Neural cell (in vitro differentiated cells): ENCODE results near the gene SFMBT2. TPM values are rescaled to one million over a fixed set of nuclear protein-coding genes. Genes with fewer than 3 reads are reported as not detected.

Experiments
- H2AFZ ChIP-seq: fragments of 200-600, 300-800 bp; sonication (generic), shearing (Covaris generic); 2 replicates; pipeline ENCODE4 v1.6.0; 2014; ENCODE audit warnings: low read depth, mild to moderate bottlenecking, antibody characterized with exemption, low read length, moderate library complexity
- H3F3A ChIP-seq: fragments of 200-600 bp; shearing (Covaris generic); 2 replicates; pipeline ENCODE4 v1.6.1; 2016; ENCODE audit warnings: mild to moderate bottlenecking, moderate library complexity, mixed read lengths, antibody characterized with exemption, low read length; ENCODE audit not compliant: insufficient read depth, poor library complexity, severe bottlenecking
- H3K27ac ChIP-seq: fragments of 200-600, 300-800 bp; sonication (generic), shearing (Covaris generic); 2 replicates; pipeline ENCODE4 v1.5.1; 2014; ENCODE audit warnings: mild to moderate bottlenecking, low read length, moderate library complexity
- H3K27me3 ChIP-seq: fragments of 300-800, 200-600 bp; sonication (generic), shearing (Covaris generic); 2 replicates; pipeline ENCODE4 v1.6.0; 2014; ENCODE audit warnings: mild to moderate bottlenecking, low read depth, low read length, moderate library complexity; ENCODE audit not compliant: insufficient read depth
- H3K36me3 ChIP-seq: fragments of 300-800, 200-600 bp; sonication (generic), shearing (Covaris generic); 2 replicates; pipeline ENCODE4 v1.5.1; 2014; ENCODE audit warnings: mild to moderate bottlenecking, antibody characterized with exemption, low read length, moderate library complexity; ENCODE audit not compliant: insufficient read depth
- H3K4me2 ChIP-seq: fragments of 300-800, 200-600 bp; sonication (generic), shearing (Covaris generic); 2 replicates; pipeline ENCODE4 v1.6.0; 2014; ENCODE audit warnings: mild to moderate bottlenecking, low read length
- H3K4me3 ChIP-seq: fragments of 300-800, 200-600 bp; sonication (generic), shearing (Covaris generic); 2 replicates; pipeline ENCODE4 v1.5.1; 2014; ENCODE audit warnings: mild to moderate bottlenecking, low read length, moderate library complexity
- H3K79me2 ChIP-seq: fragments of 200-600 bp; shearing (Covaris generic); replicated peaks from 2 replicates; pipeline ENCODE4 v1.6.0; 2014; ENCODE audit warnings: mild to moderate bottlenecking, low read length, moderate library complexity; ENCODE audit not compliant: insufficient read depth
- H3K9ac ChIP-seq: fragments of 300-800, 200-600 bp; sonication (generic), shearing (Covaris generic); 2 replicates; pipeline ENCODE4 v1.6.1; 2016; ENCODE audit warnings: mild to moderate bottlenecking, low read length, mixed read lengths
- H3K9me2 ChIP-seq: fragments of 200-600 bp; shearing (Covaris generic); 2 replicates; pipeline ENCODE4 v1.6.1; 2016; ENCODE audit warnings: mild to moderate bottlenecking, low read length, mixed read lengths; ENCODE audit not compliant: insufficient read depth
- H3K9me3 ChIP-seq: fragments of 200-600, 300-800 bp; sonication (generic), shearing (Covaris generic); 2 replicates; pipeline ENCODE4 v1.6.1; 2016; ENCODE audit warnings: mild to moderate bottlenecking, mixed run types, low read length, moderate library complexity, mixed read lengths
- H4K20me1 ChIP-seq: fragments of 200-600 bp; shearing (Covaris generic); 2 replicates; pipeline ENCODE4 v1.6.1; 2016; ENCODE audit warnings: mild to moderate bottlenecking, mixed run types; ENCODE audit not compliant: insufficient read depth
- CTCF ChIP-seq: fragments of 450-650 bp; IDR thresholded peaks from 2 replicates; pipeline ENCODE4 v1.5.1; 2014; ENCODE audit warnings: antibody characterized with exemption, mild to moderate bottlenecking, moderate library complexity; ENCODE audit not compliant: poor library complexity, severe bottlenecking
- EP300 ChIP-seq: fragments of 450-650 bp; conservative IDR thresholded peaks from 2 replicates; pipeline ENCODE4 v1.6.1; 2014; ENCODE audit warnings: antibody characterized with exemption, mild to moderate bottlenecking, moderate library complexity; ENCODE audit not compliant: poor library complexity, severe bottlenecking
- EZH2 ChIP-seq: fragments of 200-600, 300-800 bp; shearing (Covaris generic), sonication (generic); IDR thresholded peaks from 2 replicates; pipeline ENCODE4 v1.6.1; 2014; ENCODE audit warnings: antibody characterized with exemption, low read length, borderline replicate concordance, mild to moderate bottlenecking; ENCODE audit not compliant: insufficient read depth, poor library complexity, severe bottlenecking
- MXI1 ChIP-seq: fragments of 450-650 bp; conservative IDR thresholded peaks from 2 replicates; pipeline ENCODE4 v1.6.1; 2014; ENCODE audit warnings: antibody characterized with exemption, mild to moderate bottlenecking; ENCODE audit not compliant: poor library complexity, severe bottlenecking
- POLR2AphosphoS5 ChIP-seq: IDR thresholded peaks from 2 replicates; pipeline ENCODE4 v1.6.1; 2012
- RAD21 ChIP-seq: fragments of 450-650 bp; conservative IDR thresholded peaks from 2 replicates; pipeline ENCODE4 v1.6.1; 2014; ENCODE audit warnings: antibody characterized with exemption, mild to moderate bottlenecking, moderate library complexity
- REST ChIP-seq: IDR thresholded peaks from 2 replicates; pipeline ENCODE4 v1.6.1; 2012; ENCODE audit warnings: borderline replicate concordance
- SMC3 ChIP-seq: fragments of 450-650 bp; conservative IDR thresholded peaks from 2 replicates; pipeline ENCODE4 v1.6.1; 2014; ENCODE audit warnings: antibody characterized with exemption, mild to moderate bottlenecking, moderate library complexity; ENCODE audit not compliant: poor library complexity
- TAF1 ChIP-seq: IDR thresholded peaks from 2 replicates; pipeline ENCODE4 v1.6.1; 2012; ENCODE audit warnings: low read depth
- polyA minus RNA-seq: library from RNA; depleted of rRNA, polyadenylated mRNA; stranded (reverse); fragments of >200 nt; gene quantifications from 2 replicates; pipeline ENCODE4 v1.2.3, GENCODE V29; 2014
- polyA plus RNA-seq: library from polyadenylated mRNA; depleted of rRNA; stranded (reverse); fragments of >200 nt; gene quantifications from 2 replicates; pipeline ENCODE4 v1.2.3, GENCODE V29; 2014

Gene SFMBT2
- polyA plus RNA-seq (0.62 and 1.3 TPM in 2 replicates), polyA minus RNA-seq (3.7 and 5.2 TPM in 2 replicates)

GRCh38 chr10:7410862-7411670, at the start of gene SFMBT2:
SFMBT2 (minus strand) TSS chr10:7411034; CDS start chr10:7381898, 29,136 bp downstream.
- peak within 1 kb of the TSS; percentile 45 for H2AFZ ChIP-seq
- no peaks in the 10 kb centered on the region for H3K9me3 ChIP-seq
- H4K20me1 ChIP-seq: no peaks in the 10 kb centered on the region
- H3K4me3 ChIP-seq: peak within 1 kb of the TSS; percentile 87
- no peaks in the 10 kb centered on the region for H3K79me2 ChIP-seq
- peak within 1 kb of the TSS; percentile 98 for H3K4me2 ChIP-seq
- TF ChIP-seq MXI1: peak; percentile 11
- peak; percentile 32 for TF ChIP-seq SMC3
- TF ChIP-seq EP300: no peak
- TF ChIP-seq RAD21: peak; percentile 50
- no peaks in the 10 kb centered on the region for H3K36me3 ChIP-seq
- peak within 1 kb of the TSS; percentile 56 for H3K9ac ChIP-seq
- H3K9me2 ChIP-seq: no peaks in the 10 kb centered on the region
- no peaks in the 10 kb centered on the region for H3F3A ChIP-seq
- H3K27me3 ChIP-seq: peaks cover 89% of the 10 kb centered on the region
- no peak within 1 kb of the TSS for H3K27ac ChIP-seq

- no peaks in the 10 kb centered on the region for H3K79me2 ChIP-seq
- H3K9me2 ChIP-seq: no peaks in the 10 kb centered on the region
- H3K27ac ChIP-seq: no peak overlapping the region
- no peaks in the 10 kb centered on the region for H3F3A ChIP-seq
- no peaks in the 10 kb centered on the region for H3K36me3 ChIP-seq
- no peaks in the 10 kb centered on the region for H3K9me3 ChIP-seq
- H4K20me1 ChIP-seq: no peaks in the 10 kb centered on the region
- no peak overlapping the region for H3K4me3 ChIP-seq
- no peak overlapping the region for H2AFZ ChIP-seq
- H3K4me2 ChIP-seq: no peak overlapping the region
- no peak overlapping the region for H3K9ac ChIP-seq
- TF ChIP-seq RAD21 (no peak), EZH2 (no peak), MXI1 (no peak), CTCF (no peak), TAF1 (no peak), SMC3 (no peak), EP300 (no peak)
- no peaks in the 10 kb centered on the region for H3K27me3 ChIP-seq
Measured at GRCh38 chr10:7460006-7460405, 49.2 kb upstream of the SFMBT2 start.

GRCh38 chr10:7458556-7458955, 47.7 kb upstream of the SFMBT2 start:
- Histone ChIP-seq H3K9me3 (no peaks in the 10 kb centered on the region), H3K79me2 (no peaks in the 10 kb centered on the region), H2AFZ (no peak overlapping the region), H3K9ac (no peak overlapping the region), H3F3A (no peaks in the 10 kb centered on the region), H3K36me3 (no peaks in the 10 kb centered on the region), H3K9me2 (no peaks in the 10 kb centered on the region), H3K27me3 (no peaks in the 10 kb centered on the region), H3K4me2 (no peak overlapping the region), H4K20me1 (no peaks in the 10 kb centered on the region), H3K27ac (no peak overlapping the region), H3K4me3 (no peak overlapping the region)
- TF ChIP-seq TAF1: no peak
- TF ChIP-seq EP300: no peak
- no peak for TF ChIP-seq POLR2AphosphoS5
- TF ChIP-seq EZH2: no peak
- no peak for TF ChIP-seq MXI1
- TF ChIP-seq SMC3: no peak
- TF ChIP-seq CTCF: no peak
- TF ChIP-seq RAD21: no peak
- no peak for TF ChIP-seq REST
